ENCODE measurements around the gene ATG16L2.
"Not testable (repeated sequence)": the region's sequence is repeated elsewhere in the genome, so short reads cannot be mapped to it uniquely, and the experiment has no call there.

Gene ATG16L2

GRCh38 chr11:72802822-72803221 lies 11.4 kb upstream of the ATG16L2 start:
- no peaks in the 10 kb centered on the region for H3K36me3 Mint-ChIP-seq (ENCODE audit: low read depth)
- intact Hi-C loops (cut with micrococcal nuclease), result no loop called here
- H3K4me3 Mint-ChIP-seq, result no peak overlapping the region
- peaks cover 45% of the 10 kb centered on the region for H3K4me1 Mint-ChIP-seq (ENCODE audit: low read depth)
- no peak overlapping the region for H3K27ac Mint-ChIP-seq
- H3K9me3 Mint-ChIP-seq, result no peaks in the 10 kb centered on the region
- no peaks in the 10 kb centered on the region for H3K27me3 Mint-ChIP-seq

GRCh38 chr11:72805216-72805615 lies 9.0 kb upstream of the ATG16L2 start:
- Mint-ChIP-seq H3K4me1 (ENCODE audit: low read depth) (peaks cover 52% of the 10 kb centered on the region), H3K27ac (peak overlapping the region; percentile 90), H3K36me3 (ENCODE audit: low read depth) (peaks cover 13% of the 10 kb centered on the region), H3K4me3 (no peak overlapping the region), H3K9me3 (no peaks in the 10 kb centered on the region), H3K27me3 (no peaks in the 10 kb centered on the region)
- intact Hi-C loops (cut with micrococcal nuclease), result loop anchor here (5.0 kb wide), 1 partner anchor 68 kb away; no protein-coding TSS in a partner anchor

GRCh38 chr11:72806378-72806777 lies 7.8 kb upstream of the ATG16L2 start:
- not testable (repeated sequence) for H3K9me3 Mint-ChIP-seq, H3K4me3 Mint-ChIP-seq, H3K27me3 Mint-ChIP-seq
- intact Hi-C loops (cut with micrococcal nuclease), result loop anchor here (5.0 kb wide), 1 partner anchor 69 kb away; no protein-coding TSS in a partner anchor
- Mint-ChIP-seq H3K4me1 (ENCODE audit: low read depth) (peaks cover 61% of the 10 kb centered on the region), H3K27ac (peak overlapping the region; percentile 90), H3K36me3 (ENCODE audit: low read depth) (peaks cover 21% of the 10 kb centered on the region)

GRCh38 chr11:72807021-72807693 lies 7.1 kb upstream of the ATG16L2 start:
- Mint-ChIP-seq H3K27ac (peak overlapping the region; percentile 90), H3K9me3 (no peaks in the 10 kb centered on the region), H3K4me3 (peak overlapping the region; percentile 51), H3K27me3 (no peaks in the 10 kb centered on the region), H3K4me1 (ENCODE audit: low read depth) (peaks cover 68% of the 10 kb centered on the region), H3K36me3 (ENCODE audit: low read depth) (peaks cover 28% of the 10 kb centered on the region)
- intact Hi-C loops (cut with micrococcal nuclease), result loop anchor here (5.0 kb wide), 1 partner anchor 70 kb away; no protein-coding TSS in a partner anchor

GRCh38 chr11:72807792-72808191 lies 6.4 kb upstream of the ATG16L2 start:
- Mint-ChIP-seq H3K36me3 (ENCODE audit: low read depth) (peaks cover 32% of the 10 kb centered on the region), H3K27ac (peak overlapping the region; percentile 90), H3K4me3 (peak overlapping the region; percentile 51)

GRCh38 chr11:72808331-72808798 lies 5.8 kb upstream of the ATG16L2 start:
- Mint-ChIP-seq H3K27ac (peak overlapping the region; percentile 90), H3K4me3 (peak overlapping the region; percentile 51)

More at GRCh38 chr11:72807792-72808191, 6.4 kb upstream of the ATG16L2 start:
- Mint-ChIP-seq H3K27me3 (no peaks in the 10 kb centered on the region), H3K9me3 (no peaks in the 10 kb centered on the region), H3K4me1 (ENCODE audit: low read depth) (peaks cover 75% of the 10 kb centered on the region)
- intact Hi-C loops (cut with micrococcal nuclease), result loop anchor here (5.0 kb wide), 1 partner anchor 70 kb away; no protein-coding TSS in a partner anchor

GRCh38 chr11:72811686-72812085 lies 2.5 kb upstream of the ATG16L2 start:
- H3K9me3 Mint-ChIP-seq; H3K27me3 Mint-ChIP-seq; intact Hi-C loops (cut with micrococcal nuclease): not testable (repeated sequence)
- H3K4me3 Mint-ChIP-seq, result peak overlapping the region; percentile 59
- H3K36me3 Mint-ChIP-seq (ENCODE audit: low read depth), result peaks cover 56% of the 10 kb centered on the region
- H3K4me1 Mint-ChIP-seq (ENCODE audit: low read depth), result peaks cover 77% of the 10 kb centered on the region
- peak overlapping the region; percentile 90 for H3K27ac Mint-ChIP-seq

More at GRCh38 chr11:72808331-72808798, 5.8 kb upstream of the ATG16L2 start:
- intact Hi-C loops (cut with micrococcal nuclease), result loop anchor here (5.0 kb wide), 1 partner anchor 71 kb away; no protein-coding TSS in a partner anchor
- Mint-ChIP-seq H3K9me3 (no peaks in the 10 kb centered on the region), H3K4me1 (ENCODE audit: low read depth) (peaks cover 81% of the 10 kb centered on the region), H3K36me3 (ENCODE audit: low read depth) (peaks cover 38% of the 10 kb centered on the region), H3K27me3 (no peaks in the 10 kb centered on the region)

- intact Hi-C loops (cut with micrococcal nuclease), result no loop called here
Observed at GRCh38 chr11:72812604-72812966, 1.6 kb upstream of the ATG16L2 start.

GRCh38 chr11:72812967-72813739 lies 1.1 kb upstream of the ATG16L2 start:
- Mint-ChIP-seq H3K27me3 (no peaks in the 10 kb centered on the region), H3K9me3 (no peaks in the 10 kb centered on the region), H3K27ac (peak overlapping the region; percentile 90), H3K4me1 (ENCODE audit: low read depth) (peaks cover 79% of the 10 kb centered on the region), H3K36me3 (ENCODE audit: low read depth) (peaks cover 71% of the 10 kb centered on the region), H3K4me3 (peak overlapping the region; percentile 91)
- intact Hi-C loops (cut with micrococcal nuclease), result no loop called here

More at GRCh38 chr11:72812604-72812966, 1.6 kb upstream of the ATG16L2 start:
- Mint-ChIP-seq H3K27me3 (no peaks in the 10 kb centered on the region), H3K4me1 (ENCODE audit: low read depth) (peaks cover 79% of the 10 kb centered on the region), H3K4me3 (peak overlapping the region; percentile 91), H3K9me3 (no peaks in the 10 kb centered on the region), H3K27ac (peak overlapping the region; percentile 90), H3K36me3 (ENCODE audit: low read depth) (peaks cover 65% of the 10 kb centered on the region)

- intact Hi-C loops (cut with micrococcal nuclease), result loop anchor here (2.0 kb wide), 2 partner anchors 19 to 91 kb away; partner anchors contain the start of gene STARD10
- peaks cover 77% of the 10 kb centered on the region for H3K36me3 Mint-ChIP-seq (ENCODE audit: low read depth)
Observed at GRCh38 chr11:72813740-72814285, 398 bp upstream of the ATG16L2 start.

GRCh38 chr11:72815110-72815618 lies 953 bp downstream of the ATG16L2 start:
- H3K4me1 Mint-ChIP-seq (ENCODE audit: low read depth), result peaks cover 77% of the 10 kb centered on the region
- peak overlapping the region; percentile 90 for H3K27ac Mint-ChIP-seq
- H3K9me3 Mint-ChIP-seq, result no peaks in the 10 kb centered on the region
- peak overlapping the region; percentile 96 for H3K4me3 Mint-ChIP-seq
- H3K27me3 Mint-ChIP-seq, result no peaks in the 10 kb centered on the region
- H3K36me3 Mint-ChIP-seq (ENCODE audit: low read depth), result peaks cover 78% of the 10 kb centered on the region
- intact Hi-C loops (cut with micrococcal nuclease), result loop anchor here (2.0 kb wide), 2 partner anchors 20 to 92 kb away; partner anchors contain the start of gene STARD10

More at GRCh38 chr11:72813740-72814285, 398 bp upstream of the ATG16L2 start:
- no peaks in the 10 kb centered on the region for H3K27me3 Mint-ChIP-seq
- peaks cover 77% of the 10 kb centered on the region for H3K4me1 Mint-ChIP-seq (ENCODE audit: low read depth)
- H3K27ac Mint-ChIP-seq, result peak overlapping the region; percentile 90
- H3K4me3 Mint-ChIP-seq, result peak overlapping the region; percentile 91
- H3K9me3 Mint-ChIP-seq, result no peaks in the 10 kb centered on the region

GRCh38 chr11:72816404-72816990 lies 2.3 kb downstream of the ATG16L2 start:
- H3K27me3 Mint-ChIP-seq, result no peaks in the 10 kb centered on the region
- H3K4me3 Mint-ChIP-seq, result peak overlapping the region; percentile 96
- peaks cover 83% of the 10 kb centered on the region for H3K36me3 Mint-ChIP-seq (ENCODE audit: low read depth)
- intact Hi-C loops (cut with micrococcal nuclease), result no loop called here
- peaks cover 74% of the 10 kb centered on the region for H3K4me1 Mint-ChIP-seq (ENCODE audit: low read depth)
- H3K27ac Mint-ChIP-seq, result peak overlapping the region; percentile 90
- H3K9me3 Mint-ChIP-seq, result no peaks in the 10 kb centered on the region

- Mint-ChIP-seq H3K36me3 (ENCODE audit: low read depth) (peaks cover 85% of the 10 kb centered on the region), H3K4me3 (no peak overlapping the region), H3K4me1 (ENCODE audit: low read depth) (peaks cover 59% of the 10 kb centered on the region), H3K27me3 (no peaks in the 10 kb centered on the region), H3K9me3 (no peaks in the 10 kb centered on the region), H3K27ac (no peak overlapping the region)
- intact Hi-C loops (cut with micrococcal nuclease), result no loop called here
Observed at GRCh38 chr11:72817966-72818365, 3.8 kb downstream of the ATG16L2 start.
